HG02571 (cell line): Measurements from ENCODE around the gene CLEC5A.
"Not testable (repeated sequence)": the region's sequence is repeated elsewhere in the genome, so short reads cannot be mapped to it uniquely, and the experiment has no call there.

Experiments
- ATAC-seq: cut with Tn5 transposase; IDR thresholded peaks from one replicate; pipeline ENCODE4 v1.9.1; 2021; ENCODE audit warnings: mild to moderate bottlenecking, moderate library complexity; ENCODE audit not compliant: unreplicated experiment

The CLEC5A gene

DNA sequence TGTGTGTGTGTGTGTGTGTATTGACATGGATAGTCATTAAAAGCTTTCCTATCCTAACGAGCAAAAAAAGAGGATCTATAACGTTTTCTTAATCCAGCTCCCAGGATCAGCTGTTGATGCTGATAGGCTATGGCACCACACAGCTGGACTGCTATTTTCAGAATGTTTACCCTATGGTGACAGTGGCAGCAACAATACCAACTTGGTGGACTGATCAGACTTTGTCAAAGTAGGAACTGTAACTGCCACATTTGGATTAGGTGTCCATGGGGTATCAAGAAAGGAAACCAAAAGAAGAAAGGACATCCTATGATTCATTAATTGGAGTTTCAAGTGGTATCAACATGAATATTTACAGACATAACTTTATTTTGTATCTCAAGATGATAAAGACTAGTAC lies 2.7 kb upstream of the CLEC5A start:
- ATAC-seq: no peak

DNA sequence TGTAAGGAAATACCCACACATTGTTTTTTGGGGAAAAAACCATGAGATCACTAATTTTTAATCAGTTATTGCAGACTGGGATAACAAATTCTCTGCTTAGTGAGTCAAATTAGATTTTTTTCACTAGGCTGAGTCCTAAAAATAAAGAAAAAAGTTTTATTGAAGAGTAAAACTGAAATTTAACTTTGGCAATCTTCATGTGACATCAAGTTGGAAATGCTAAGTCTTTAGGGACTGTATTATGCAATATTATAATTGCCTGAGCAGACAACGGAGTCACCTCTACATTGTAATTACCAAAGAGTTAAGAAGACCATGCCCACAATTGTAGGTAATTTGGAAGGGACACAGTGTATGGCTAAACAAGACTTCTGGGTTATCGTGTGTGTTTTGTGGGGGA lies 2.2 kb upstream of the CLEC5A start:
- ATAC-seq: no peak

DNA sequence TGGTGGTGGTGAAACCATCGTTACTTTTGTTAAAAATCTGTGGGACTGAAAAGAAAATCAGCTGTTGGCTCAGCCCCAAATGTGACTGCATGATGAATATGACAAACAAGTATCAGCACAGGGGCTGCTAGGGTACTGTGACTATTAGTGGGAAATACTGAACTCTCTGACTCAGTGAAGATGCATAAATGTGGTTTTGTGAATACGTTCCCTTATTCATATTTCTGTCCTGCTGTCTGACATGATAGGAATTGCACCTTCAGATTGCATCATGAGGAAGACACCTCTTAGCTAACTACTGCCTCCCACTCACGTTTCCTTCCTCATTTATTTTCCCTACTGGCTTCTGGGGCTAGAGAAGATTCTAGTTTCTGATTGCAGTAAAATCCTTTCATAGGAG lies 1.4 kb downstream of the CLEC5A start:
- ATAC-seq: no peak

DNA sequence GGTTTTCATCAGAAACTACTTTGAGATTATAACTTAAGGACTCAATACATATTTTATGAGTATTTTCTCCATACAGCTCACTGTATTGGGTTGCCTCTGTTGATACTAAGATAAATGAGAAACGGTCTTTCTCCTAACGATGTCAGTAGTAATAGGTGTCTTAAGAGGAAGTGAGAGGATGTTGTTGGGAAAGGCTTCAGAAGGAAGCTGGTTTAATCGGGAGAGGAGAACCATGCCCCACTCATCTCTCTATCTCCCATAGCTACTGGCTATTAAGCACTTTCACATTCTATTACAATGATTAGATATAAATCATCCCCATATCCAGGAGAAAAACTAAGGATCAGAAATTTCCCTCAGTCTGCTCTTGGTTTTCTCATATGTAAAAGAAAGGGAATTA lies 2.0 kb downstream of the CLEC5A start:
- ATAC-seq: no peak

DNA sequence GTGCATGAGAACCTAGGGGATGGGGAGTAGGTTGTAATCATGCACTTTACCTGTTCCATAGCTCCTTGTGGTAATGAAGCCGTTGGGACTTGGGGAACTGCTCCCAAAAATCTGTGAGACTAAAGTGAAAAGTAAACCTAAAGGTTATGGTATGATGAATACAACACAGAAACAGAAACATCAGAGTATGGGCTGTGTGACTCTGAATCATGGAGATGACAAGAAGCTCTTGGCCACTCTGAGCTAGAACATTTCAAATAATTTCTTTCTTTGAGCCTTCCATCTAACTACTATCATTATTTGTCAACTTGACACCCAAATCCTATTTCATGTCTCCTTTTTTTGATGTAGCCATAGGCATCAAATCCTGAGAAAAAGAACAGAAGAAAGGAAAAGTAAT lies 2.9 kb downstream of the CLEC5A start:
- ATAC-seq: no peak

DNA sequence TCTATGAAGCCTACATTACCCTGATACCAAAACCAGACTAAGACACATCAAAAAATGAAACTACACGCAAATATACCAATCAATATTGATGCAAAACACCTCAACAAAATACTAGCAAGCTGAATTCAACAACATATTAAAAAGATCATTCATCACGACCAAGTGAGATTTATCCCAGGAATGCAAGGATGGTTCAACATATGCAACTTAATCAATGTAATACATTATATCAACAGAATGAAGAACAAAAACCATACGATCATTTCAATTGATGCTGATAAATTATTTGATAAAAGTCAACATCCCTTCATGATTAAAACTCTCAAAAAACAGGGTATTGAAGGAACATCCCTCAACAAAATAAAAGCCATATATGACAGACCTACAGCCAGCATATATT lies 5.7 kb downstream of the CLEC5A start:
- no peak for ATAC-seq

DNA sequence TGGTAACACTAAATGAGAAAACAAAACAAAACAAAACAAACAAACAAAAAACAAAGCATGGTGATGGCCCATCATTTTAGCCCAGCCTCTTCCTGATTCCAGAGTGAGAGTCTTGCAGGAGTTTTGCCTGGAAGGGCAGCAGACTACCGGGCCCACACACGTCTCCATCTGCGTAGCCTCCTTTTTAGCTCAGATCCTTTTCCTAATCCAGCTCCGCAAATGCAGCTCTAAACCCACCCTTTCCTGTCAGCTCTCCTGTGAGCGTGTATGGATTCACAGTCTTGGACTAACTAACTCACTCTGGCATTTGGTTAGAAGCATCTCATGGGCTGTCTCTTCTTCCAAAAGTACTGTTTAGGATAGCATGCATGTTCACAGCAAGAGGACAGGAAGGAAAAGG lies 16.6 kb downstream of the CLEC5A start:
- no peak for ATAC-seq

DNA sequence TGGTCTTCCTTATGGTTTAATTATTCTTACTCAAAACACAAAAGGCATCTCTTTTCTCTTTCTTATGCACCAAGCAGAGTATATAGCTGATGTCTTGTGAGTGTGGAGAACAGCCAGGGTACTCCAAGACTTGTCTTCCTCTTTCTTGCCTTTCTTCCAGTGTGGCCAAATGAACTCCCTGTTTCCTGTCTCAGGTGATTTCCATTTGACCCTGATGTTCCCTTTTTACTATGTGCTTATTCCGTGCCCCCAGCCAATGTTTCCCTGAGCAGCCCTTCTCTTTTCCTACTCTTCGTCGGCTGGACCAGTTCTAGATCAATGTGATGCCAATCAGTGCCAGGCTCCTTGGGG lies 18.0 kb downstream of the CLEC5A start:
- ATAC-seq: no peak

DNA sequence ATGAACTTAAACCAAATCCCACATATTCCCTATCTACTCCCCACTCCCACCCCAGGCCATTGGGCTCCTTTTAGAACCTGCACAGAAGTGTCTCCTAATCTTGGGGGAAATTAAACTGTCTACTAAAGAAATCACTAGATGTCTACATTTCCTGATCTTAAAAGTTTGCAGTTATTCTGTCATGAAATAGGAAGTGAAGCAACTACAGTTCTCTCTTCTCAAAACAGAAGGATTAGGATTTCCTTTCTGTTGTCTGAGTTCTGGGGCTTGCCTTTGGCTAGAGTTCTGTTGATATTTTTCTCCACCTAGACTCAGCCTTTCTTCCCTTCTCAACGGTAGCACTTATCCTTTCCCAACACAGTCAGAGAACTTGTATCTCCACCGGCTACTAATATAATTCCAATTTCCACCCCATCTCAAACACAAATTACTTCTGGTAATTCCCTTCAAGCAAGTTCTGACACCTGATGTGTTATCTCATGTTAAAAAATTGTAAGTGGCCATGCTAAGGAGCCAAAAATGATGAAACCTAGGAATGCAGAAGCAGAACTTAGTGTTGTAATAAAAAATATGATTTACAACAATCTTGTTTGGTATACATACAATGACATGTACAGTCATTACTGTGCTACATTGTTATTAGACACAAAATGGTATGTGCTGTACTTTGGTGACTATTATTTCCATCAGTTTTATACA lies 18.5 kb downstream of the CLEC5A start:
- no peak for ATAC-seq

DNA sequence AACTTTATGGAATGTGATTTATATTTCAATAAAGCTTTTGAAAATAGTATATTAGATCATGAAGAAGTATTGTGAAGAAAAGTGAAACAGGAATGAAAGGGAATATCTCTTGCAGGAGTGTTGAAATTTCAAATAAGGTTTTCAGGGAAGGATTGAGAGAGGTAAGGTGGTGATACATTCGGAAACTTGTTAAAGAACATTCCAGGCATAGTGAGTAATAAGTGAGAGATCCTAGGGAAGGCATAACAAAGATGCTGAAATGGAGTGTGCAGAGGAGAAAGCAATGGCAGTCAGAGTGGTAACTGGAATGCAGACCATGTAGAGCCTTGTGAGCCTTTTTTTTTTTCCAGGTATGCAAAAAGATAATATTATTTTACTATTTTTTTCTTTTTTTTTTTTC lies 26.5 kb downstream of the CLEC5A start:
- no peak for ATAC-seq

DNA sequence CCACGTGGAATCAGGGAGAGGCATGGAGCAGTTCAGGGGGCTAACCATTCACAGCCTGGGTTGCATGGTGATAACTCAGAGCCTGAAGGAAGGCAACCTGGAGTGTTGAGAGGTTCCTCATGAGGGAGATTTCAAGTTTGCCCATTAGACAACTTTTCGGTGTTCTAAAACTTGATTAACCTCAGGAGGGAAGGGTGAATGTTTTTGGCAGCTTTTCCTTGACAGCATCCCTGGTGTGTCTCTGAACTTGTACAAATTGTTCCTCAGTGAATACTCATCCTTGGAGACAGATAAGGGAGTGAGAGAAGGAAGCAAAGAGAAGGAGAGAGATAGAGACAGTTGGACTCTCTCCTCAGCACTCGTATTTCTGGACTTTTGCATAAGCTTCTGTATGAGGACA lies 30.7 kb downstream of the CLEC5A start, which contains the start of gene OR9A4:
Gene OR9A4 (plus strand): TSS at position 301 of the 400 bp plus-strand sequence. CDS start 2,477 bp downstream, outside the sequence.
- ATAC-seq: no peak

DNA sequence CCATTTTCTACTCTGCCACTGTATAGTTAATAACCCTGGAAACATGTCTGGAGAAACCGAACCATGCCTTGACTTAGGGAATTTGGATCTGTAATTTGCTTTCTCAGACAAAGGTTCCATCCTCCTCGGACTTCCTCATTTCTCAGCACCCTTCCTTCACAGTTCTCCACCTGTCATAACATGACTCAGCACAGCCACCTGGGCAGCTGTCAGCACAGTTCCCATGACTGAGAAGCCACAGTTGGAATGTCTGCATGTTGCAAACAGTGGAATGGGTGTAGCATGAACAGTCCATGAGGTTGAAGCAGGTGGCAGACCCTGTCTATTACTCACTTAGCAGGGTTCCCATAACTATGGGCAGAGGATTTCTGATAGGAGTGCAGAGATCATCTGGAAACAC lies 31.2 kb downstream of the CLEC5A start:
- ATAC-seq: no peak

DNA sequence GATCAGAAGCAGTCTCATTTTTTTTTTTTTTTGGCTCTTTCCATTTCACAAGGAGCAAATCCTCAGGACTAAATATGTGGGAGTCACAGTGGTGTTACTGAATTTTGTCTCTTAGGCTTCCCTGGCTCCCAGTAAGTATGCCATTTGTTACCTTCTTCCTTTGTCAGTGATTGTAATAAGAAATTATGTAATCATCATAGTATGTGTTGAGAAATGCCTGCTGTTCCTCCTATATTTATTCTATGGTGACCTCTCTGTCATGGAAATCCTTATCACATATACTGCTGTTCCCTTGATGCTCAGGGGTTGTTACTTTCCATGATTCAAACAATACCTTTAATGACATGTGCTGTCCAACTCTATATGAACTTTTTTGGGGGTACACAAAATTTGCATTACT lies 35.4 kb downstream of the CLEC5A start:
- no peak for ATAC-seq

DNA sequence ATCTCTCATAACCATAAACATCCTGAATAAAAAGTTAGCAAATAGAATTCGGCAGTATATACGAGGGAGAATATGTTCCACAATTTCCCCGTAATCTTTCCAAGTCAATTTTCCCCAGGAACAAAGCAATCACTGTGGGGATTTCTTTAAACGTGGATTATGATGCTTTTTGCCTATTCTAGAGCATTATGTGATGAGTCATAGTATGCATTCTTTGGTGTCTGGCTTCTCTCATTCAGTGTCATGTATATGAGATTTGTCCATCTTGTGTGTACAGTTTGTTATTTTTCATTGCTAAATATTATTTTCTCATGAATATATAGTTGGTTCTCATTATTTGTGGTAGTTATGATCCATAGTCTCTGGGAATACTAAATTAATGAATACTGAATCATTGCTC lies 40.5 kb downstream of the CLEC5A start:
- ATAC-seq: no peak

DNA sequence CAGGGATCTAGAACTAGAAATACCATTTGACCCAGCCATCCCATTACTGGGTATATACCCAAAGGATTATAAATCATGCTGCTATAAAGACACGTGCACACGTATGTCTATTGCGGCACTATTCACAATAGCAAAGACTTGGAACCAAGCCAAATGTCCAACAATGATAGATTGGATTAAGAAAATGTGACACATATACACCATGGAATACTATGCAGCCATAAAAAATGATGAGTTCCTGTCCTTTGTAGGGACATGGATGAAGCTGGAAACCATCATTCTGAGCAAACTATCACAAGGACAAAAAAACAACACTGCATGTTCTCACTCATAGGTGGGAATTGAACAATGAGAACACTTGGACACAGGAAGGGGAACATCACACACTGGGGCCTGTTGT lies 47.4 kb downstream of the CLEC5A start:
- ATAC-seq: not testable (repeated sequence)

DNA sequence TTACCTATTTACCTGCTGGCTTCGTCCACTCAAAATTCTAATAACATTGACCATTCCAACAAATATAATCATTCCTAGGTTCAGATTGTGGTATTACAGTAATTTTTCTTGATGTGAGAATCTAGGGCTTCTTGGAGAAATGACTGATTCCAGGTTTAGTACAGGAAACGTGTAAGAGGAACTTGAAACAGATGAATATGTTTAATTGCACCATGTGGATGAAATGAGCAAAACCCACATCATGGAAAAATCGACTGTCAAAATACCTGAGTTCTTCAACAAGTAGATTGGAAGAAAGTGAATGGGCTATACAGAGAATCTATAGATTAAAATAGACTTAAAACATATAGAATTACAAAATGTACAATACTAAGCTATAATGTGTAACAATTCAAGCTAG lies 55.4 kb downstream of the CLEC5A start:
- ATAC-seq: no peak

DNA sequence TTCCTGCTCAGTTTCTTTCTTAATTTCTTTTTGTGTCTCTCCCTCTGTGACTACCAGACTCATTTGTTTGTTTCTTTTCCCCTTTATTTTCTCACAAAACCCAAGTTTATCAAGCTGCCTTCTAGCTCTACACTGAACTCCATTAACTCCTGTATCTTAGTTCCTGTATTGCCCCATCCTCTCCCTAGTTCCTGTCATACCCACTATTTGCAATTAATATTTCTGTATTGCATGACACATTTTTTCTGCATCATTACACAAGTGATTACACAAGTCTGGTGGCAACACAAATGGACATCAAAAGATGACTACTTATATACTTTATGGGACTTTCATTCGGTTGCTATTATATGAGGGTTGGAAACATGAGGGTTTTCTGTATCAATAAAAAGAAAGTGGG lies 57.5 kb downstream of the CLEC5A start:
- no peak for ATAC-seq

DNA sequence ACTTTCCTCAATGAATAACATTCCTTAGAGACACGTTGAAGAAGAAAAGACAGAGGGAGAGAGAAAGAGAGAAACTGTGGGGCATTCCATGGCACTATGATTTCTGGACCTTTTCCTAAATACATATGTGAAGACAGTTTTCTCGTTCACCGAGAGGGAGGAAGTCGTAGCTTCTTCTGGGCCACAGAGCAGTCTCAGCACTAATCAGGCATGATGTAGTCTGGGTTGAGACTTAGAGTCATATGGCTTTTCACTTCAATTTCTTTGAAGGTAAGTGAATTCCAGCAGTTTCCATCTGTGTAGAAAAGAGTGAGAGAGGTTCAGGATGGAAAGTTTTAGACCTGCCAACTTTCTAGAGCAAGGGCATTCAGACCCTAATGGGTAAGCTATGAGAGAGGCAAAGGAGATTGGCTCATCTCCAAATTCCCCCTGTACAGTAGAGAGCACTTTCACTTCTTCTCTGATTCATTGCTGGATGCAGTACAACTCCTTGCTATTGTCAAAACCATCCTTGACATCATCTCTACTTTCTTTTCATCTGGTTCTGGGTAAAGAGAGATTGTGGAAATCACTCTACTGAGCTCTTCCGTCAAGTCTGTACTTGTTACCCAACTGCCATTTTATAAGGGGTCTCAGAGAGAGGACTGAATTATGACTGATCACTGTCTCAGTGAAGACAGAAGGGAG lies 62.1 kb downstream of the CLEC5A start:
- ATAC-seq: no peak

DNA sequence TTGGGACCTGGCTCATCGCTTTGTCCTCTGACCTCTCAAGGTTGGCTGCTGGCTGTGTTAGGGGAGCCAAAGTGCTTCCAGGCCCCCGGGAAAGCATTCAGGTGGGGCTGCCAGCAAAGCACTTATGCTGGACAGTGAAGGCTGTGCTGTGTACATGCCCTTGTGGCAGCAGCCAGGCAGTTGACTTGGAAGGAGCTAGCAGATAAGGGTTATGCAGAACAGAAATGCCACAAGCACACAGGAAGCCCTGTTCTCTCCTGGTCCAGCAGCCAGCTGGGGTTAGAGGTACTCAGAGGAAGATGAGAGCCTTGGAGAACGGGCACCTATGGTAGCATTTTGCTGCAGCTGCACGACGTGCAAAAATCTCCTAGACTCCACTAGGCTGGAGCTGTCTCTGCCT lies 65.8 kb downstream of the CLEC5A start:
- no peak for ATAC-seq

DNA sequence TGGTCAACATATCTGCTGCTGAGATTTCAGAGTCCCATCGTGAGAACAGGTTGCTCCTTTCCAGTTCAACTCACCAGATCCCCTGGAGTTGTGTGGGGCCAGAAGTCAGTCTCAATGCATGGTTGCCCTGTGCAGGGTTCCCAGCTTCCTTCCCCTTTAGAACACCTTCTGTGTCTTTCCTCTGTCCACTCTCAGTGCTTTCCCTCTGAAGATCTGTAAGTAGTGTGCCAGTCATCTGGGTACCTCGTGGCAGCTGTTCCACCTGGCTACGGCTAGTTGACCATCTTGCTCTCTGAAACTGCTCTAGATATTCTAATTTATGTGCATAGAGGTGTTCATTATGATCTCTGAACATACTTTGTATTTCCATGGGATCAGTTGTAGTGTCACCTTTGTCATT lies 69.4 kb downstream of the CLEC5A start:
- no peak for ATAC-seq
